HL-60 (cell line): ENCODE measurements around the gene CBX5.
"Not testable (repeated sequence)": the region's sequence is repeated elsewhere in the genome, so short reads cannot be mapped to it uniquely, and the experiment has no call there.

Experiments
- DNase-seq, 2 experiments: peaks; one replicate each; pipeline ENCODE4 v3.0.0-alpha.2; 2010 to 2020; ENCODE audit warnings: low read depth in 1 of 2, low spot score in 1 of 2
- H3K27ac ChIP-seq: fragments of 250-450 bp; sonication (Bioruptor Pico); replicated peaks from 2 replicates; pipeline ENCODE4 v1.5.1; 2020; ENCODE audit warnings: mild to moderate bottlenecking, moderate library complexity
- H3K27me3 ChIP-seq: fragments of 250-450 bp; sonication (Bioruptor Pico); 2 replicates; pipeline ENCODE4 v1.5.1; 2021; ENCODE audit warnings: mild to moderate bottlenecking, moderate library complexity; ENCODE audit not compliant: insufficient read depth, poor library complexity, severe bottlenecking
- H3K4me3 ChIP-seq: replicated peaks from 2 replicates; pipeline ENCODE4 v1.5.1; 2011; ENCODE audit warnings: mild to moderate bottlenecking, control low read depth, low read length; ENCODE audit not compliant: insufficient read depth
- CTCF ChIP-seq: IDR thresholded peaks from one replicate; pipeline ENCODE4 v1.5.1; 2011; ENCODE audit warnings: low read length, control low read depth, inconsistent platforms; ENCODE audit not compliant: insufficient read depth
- GABPA ChIP-seq: IDR thresholded peaks from 2 replicates; pipeline ENCODE4 v1.6.1; 2012; ENCODE audit warnings: low read depth
- POLR2AphosphoS5 ChIP-seq: IDR thresholded peaks from 2 replicates; pipeline ENCODE4 v1.6.1; 2012; ENCODE audit warnings: low read depth
- REST ChIP-seq: IDR thresholded peaks from 2 replicates; pipeline ENCODE4 v1.6.1; 2012; ENCODE audit warnings: low read depth; ENCODE audit not compliant: insufficient replicate concordance
- SPI1 ChIP-seq: IDR thresholded peaks from 2 replicates; pipeline ENCODE4 v1.6.1; 2012; ENCODE audit warnings: low read depth, mild to moderate bottlenecking, borderline replicate concordance

CBX5 gene

GRCh38 chr12:54227927-54228326 lies 52.0 kb downstream of the CBX5 start:
- not testable (repeated sequence) for H3K27me3 ChIP-seq, H3K27ac ChIP-seq, H3K4me3 ChIP-seq
- peak in 1 of 2 experiments; percentile 62 for DNase-seq
- TF ChIP-seq POLR2AphosphoS5, result peak; percentile 45; the same call in 1 of the 2 replicates

- TF ChIP-seq CTCF, result no peak
- TF ChIP-seq POLR2AphosphoS5, result no peak
- no peak for TF ChIP-seq REST
- no peak for TF ChIP-seq SPI1
- no peak for TF ChIP-seq GABPA
- Histone ChIP-seq H3K27me3 (peaks cover 2% of the 10 kb centered on the region), H3K27ac (no peak overlapping the region), H3K4me3 (no peak overlapping the region)
- no peak for DNase-seq
These were observed 52.5 kb downstream of the CBX5 start for GRCh38 chr12:54227376-54227775.

GRCh38 chr12:54225666-54226065 lies 54.3 kb downstream of the CBX5 start:
- Histone ChIP-seq H3K4me3 (no peak overlapping the region), H3K27ac (no peak overlapping the region), H3K27me3 (peaks cover 15% of the 10 kb centered on the region)
- no peak for DNase-seq
- no peak for TF ChIP-seq CTCF
- TF ChIP-seq POLR2AphosphoS5, result no peak
- TF ChIP-seq SPI1, result no peak
- no peak for TF ChIP-seq REST
- TF ChIP-seq GABPA, result no peak

- TF ChIP-seq CTCF (no peak), POLR2AphosphoS5 (no peak), REST (no peak), SPI1 (no peak), GABPA (no peak)
- H3K27ac ChIP-seq, result no peak overlapping the region
- no peak overlapping the region for H3K4me3 ChIP-seq
- DNase-seq, result no peak
- peaks cover 25% of the 10 kb centered on the region for H3K27me3 ChIP-seq
These were observed 57.3 kb downstream of the CBX5 start for GRCh38 chr12:54222609-54223008.
